ENCODE measurements around the gene NUDT19.

- TF ChIP-seq CTCF (IDR thresholded peaks at IDR 0.05 in 2 of 3, conservative IDR thresholded peaks at IDR 0.05 in 1 of 3; ENCODE audit: insufficient read depth in 2 of 3, low read depth in 1 of 3, low read length in 3 of 3), result peak; percentile 54 to 78 (median 57)
- no peak for TF ChIP-seq MAZ (CRISPR knock-in tag; conservative IDR thresholded peaks at IDR 0.05 in 1 of 2, IDR thresholded peaks at IDR 0.05 in 1 of 2)
Measured at GRCh38 chr19:32748497-32748896, 56.9 kb downstream of the NUDT19 start.

Data from K562 (cell line).